Measurements from ENCODE around the gene PRRC2B. TPM values are rescaled to one million over a fixed set of nuclear protein-coding genes. Genes with fewer than 3 reads are reported as not detected.

The PRRC2B gene
- total and polyA plus RNA-seq, 2 of the 13 experiments (the other 11 are each of a cell fraction or from before 2014, with no cell fraction given) = 20.8 to 37.4 TPM

DNA sequence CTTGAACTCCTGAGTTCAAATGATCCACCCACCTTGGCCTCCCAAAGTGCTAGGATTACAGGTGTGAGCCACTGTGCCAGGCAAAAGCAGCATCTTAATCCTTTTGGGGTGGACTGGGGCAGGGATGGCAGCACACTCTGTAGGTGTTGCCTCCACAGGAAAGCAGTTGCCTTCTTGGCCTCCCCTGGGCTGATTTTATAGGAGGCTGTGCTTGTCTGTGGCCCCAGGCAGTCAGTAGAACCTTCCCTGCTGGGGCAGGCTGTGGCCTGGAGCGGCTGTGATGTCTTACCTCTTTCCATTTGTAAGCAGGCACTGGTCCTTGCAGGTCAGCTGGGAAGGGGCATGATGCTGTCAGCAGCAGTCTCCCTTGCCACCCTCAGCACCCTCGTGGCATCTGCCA, 49.8 kb downstream of the PRRC2B start:
- Histone ChIP-seq H3K9ac (ENCODE audit: insufficient read depth, low read depth, low read length) (no peak overlapping the region), H3K9me3 (ENCODE audit: low read length) (no peaks in the 10 kb centered on the region), H3K4me1 (ENCODE audit: insufficient read depth, low read length) (no peaks in the 10 kb centered on the region), H3K4me2 (ENCODE audit: low read depth, low read length) (no peak overlapping the region), H2AFZ (ENCODE audit: low read length) (no peak overlapping the region), H3K79me2 (ENCODE audit: insufficient read depth, low read length) (peaks cover 8% of the 10 kb centered on the region), H3K27me3 (ENCODE audit: control insufficient read depth in 1 of 2, insufficient read depth in 2 of 2, low read length in 2 of 2) (no peaks in the 10 kb centered on the region), H4K20me1 (ENCODE audit: insufficient read depth, low read length) (0 out of 2 replicates have a peak, but pooled peaks cover 10% of the 10 kb centered on the region), H3K27ac (ENCODE audit: extremely low read length, insufficient read depth, low read length) (no peak overlapping the region), H3K4me3 (replicated peaks in 1 of 3; ENCODE audit: insufficient read depth in 1 of 3, low read depth in 2 of 3, low read length in 3 of 3) (no peak overlapping the region), H3K36me3 (replicated peaks in 1 of 2; ENCODE audit: control insufficient read depth in 1 of 2, insufficient read depth in 2 of 2, low read length in 2 of 2) (peaks cover 47 to 86% of the 10 kb centered on the region in 2 experiments)
- BruUV-seq (replicated peaks) = no TSS peak
- intact Hi-C loops (cut with micrococcal nuclease; ENCODE audit: unreplicated experiment) (no loop called here), in situ Hi-C loops (cut with HindIII; ENCODE audit: extremely low pct_ligation_motif_present, low pct_unique_long_range_greater_than_20kb) (no loop called here)
- no peak for ATAC-seq
- no peak for DNase-seq (ENCODE audit: low spot score)
- FAIRE-seq = no peak
- CTCF ChIA-PET (ENCODE audit: low intra/inter-chr PET ratio, low total read pairs) = no interaction called here
- TF ChIP-seq SRSF9 (IDR thresholded peaks at IDR 0.05; ENCODE audit: borderline replicate concordance, insufficient read depth, low read depth, low read length, poor library complexity, severe bottlenecking) = no peak
- TF ChIP-seq AGO2 (optimal IDR thresholded peaks at IDR 0.05; ENCODE audit: low read depth, low read length) = peak; percentile 28
- TF ChIP-seq ZNF614 (CRISPR knock-in tag; IDR thresholded peaks at IDR 0.05; ENCODE audit: borderline replicate concordance) = no peak
- no peak for TF ChIP-seq JUND (CRISPR knock-in tag; IDR thresholded peaks at IDR 0.05)
- TF ChIP-seq, protein P1, sequence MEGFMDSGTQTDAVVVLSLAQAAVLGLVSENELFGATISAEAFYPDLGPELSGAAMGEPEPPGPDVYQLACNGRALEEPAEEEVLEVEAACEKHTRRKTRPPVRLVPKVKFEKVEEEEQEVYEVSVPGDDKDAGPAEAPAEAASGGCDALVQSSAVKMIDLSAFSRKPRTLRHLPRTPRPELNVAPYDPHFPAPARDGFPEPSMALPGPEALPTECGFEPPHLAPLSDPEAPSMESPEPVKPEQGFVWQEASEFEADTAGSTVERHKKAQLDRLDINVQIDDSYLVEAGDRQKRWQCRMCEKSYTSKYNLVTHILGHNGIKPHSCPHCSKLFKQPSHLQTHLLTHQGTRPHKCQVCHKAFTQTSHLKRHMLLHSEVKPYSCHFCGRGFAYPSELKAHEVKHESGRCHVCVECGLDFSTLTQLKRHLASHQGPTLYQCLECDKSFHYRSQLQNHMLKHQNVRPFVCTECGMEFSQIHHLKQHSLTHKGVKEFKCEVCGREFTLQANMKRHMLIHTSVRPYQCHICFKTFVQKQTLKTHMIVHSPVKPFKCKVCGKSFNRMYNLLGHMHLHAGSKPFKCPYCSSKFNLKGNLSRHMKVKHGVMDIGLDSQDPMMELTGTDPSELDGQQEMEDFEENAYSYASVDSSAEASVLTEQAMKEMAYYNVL (CRISPR knock-in tag; IDR thresholded peaks at IDR 0.05; ENCODE audit: borderline replicate concordance) = no peak
- TF ChIP-seq, protein P2, sequence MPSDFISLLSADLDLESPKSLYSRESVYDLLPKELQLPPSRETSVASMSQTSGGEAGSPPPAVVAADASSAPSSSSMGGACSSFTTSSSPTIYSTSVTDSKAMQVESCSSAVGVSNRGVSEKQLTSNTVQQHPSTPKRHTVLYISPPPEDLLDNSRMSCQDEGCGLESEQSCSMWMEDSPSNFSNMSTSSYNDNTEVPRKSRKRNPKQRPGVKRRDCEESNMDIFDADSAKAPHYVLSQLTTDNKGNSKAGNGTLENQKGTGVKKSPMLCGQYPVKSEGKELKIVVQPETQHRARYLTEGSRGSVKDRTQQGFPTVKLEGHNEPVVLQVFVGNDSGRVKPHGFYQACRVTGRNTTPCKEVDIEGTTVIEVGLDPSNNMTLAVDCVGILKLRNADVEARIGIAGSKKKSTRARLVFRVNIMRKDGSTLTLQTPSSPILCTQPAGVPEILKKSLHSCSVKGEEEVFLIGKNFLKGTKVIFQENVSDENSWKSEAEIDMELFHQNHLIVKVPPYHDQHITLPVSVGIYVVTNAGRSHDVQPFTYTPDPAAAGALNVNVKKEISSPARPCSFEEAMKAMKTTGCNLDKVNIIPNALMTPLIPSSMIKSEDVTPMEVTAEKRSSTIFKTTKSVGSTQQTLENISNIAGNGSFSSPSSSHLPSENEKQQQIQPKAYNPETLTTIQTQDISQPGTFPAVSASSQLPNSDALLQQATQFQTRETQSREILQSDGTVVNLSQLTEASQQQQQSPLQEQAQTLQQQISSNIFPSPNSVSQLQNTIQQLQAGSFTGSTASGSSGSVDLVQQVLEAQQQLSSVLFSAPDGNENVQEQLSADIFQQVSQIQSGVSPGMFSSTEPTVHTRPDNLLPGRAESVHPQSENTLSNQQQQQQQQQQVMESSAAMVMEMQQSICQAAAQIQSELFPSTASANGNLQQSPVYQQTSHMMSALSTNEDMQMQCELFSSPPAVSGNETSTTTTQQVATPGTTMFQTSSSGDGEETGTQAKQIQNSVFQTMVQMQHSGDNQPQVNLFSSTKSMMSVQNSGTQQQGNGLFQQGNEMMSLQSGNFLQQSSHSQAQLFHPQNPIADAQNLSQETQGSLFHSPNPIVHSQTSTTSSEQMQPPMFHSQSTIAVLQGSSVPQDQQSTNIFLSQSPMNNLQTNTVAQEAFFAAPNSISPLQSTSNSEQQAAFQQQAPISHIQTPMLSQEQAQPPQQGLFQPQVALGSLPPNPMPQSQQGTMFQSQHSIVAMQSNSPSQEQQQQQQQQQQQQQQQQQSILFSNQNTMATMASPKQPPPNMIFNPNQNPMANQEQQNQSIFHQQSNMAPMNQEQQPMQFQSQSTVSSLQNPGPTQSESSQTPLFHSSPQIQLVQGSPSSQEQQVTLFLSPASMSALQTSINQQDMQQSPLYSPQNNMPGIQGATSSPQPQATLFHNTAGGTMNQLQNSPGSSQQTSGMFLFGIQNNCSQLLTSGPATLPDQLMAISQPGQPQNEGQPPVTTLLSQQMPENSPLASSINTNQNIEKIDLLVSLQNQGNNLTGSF (CRISPR knock-in tag; IDR thresholded peaks at IDR 0.05) = no peak
- TF ChIP-seq ZSCAN29 (CRISPR knock-in tag; conservative IDR thresholded peaks at IDR 0.05) = no peak
- POLR2A ChIA-PET = no interaction called here
- WGBS (ENCODE audit: low lambda C conversion rate) = 100% methylated on average over 1 of the region's 2 CpGs
